K562 (cell line): ENCODE results near the gene ASB18. TPM values are rescaled to one million over a fixed set of nuclear protein-coding genes. Genes with fewer than 3 reads are reported as not detected.

ENCODE experiments used
- ARID1B ChIP-seq: fragments of 450-650 bp; IDR thresholded peaks from 2 replicates; pipeline ENCODE4 v1.6.1; 2016; ENCODE audit warnings: antibody characterized with exemption, mild to moderate bottlenecking, inconsistent platforms
- GTF2E2 ChIP-seq: fragments of 200-800 bp; sonication (Bioruptor generic); IDR thresholded peaks from 2 replicates; pipeline ENCODE4 v1.6.1; 2016; ENCODE audit warnings: missing genetic modification characterization, missing compliant biosample characterization
- NFRKB ChIP-seq: fragments of 450-650 bp; IDR thresholded peaks from 2 replicates; pipeline ENCODE4 v1.6.1; 2016; ENCODE audit warnings: low read depth
- PHF20 ChIP-seq: fragments of 450-650 bp; IDR thresholded peaks from 2 replicates; pipeline ENCODE4 v1.6.1; 2018; ENCODE audit not compliant: partially characterized antibody
- RBBP5 ChIP-seq: fragments of 200-600 bp; sonication (generic); IDR thresholded peaks from 2 replicates; pipeline ENCODE4 v1.6.1; 2012; ENCODE audit warnings: borderline replicate concordance, mild to moderate bottlenecking, low read length, control low read depth, inconsistent platforms; ENCODE audit not compliant: insufficient read depth, poor library complexity, severe bottlenecking
- SIX5 ChIP-seq, 2 experiments: IDR thresholded peaks; 2 replicates each; pipeline ENCODE4 v1.6.1; 2011; ENCODE audit warnings: low read length in 2 of 2, borderline replicate concordance in 1 of 2, low read depth in 1 of 2, mild to moderate bottlenecking in 1 of 2, moderate library complexity in 1 of 2; ENCODE audit not compliant: insufficient read depth in 1 of 2
- ZNF133 ChIP-seq: fragments of 250-450 bp; sonication (Bioruptor Pico); IDR thresholded peaks from 2 replicates; pipeline ENCODE4 v1.4.0; 2020; ENCODE audit warnings: mild to moderate bottlenecking
- polyA plus RNA-seq, 8 experiments: library from polyadenylated mRNA; depleted of rRNA in 4 of 8; stranded (reverse) in 5 of 8; unstranded in 3 of 8; fragments of >200 nt; fragmentation: Nextera tagmentation in 2 of 8; fragmentation: Illumina TruSeq in 1 of 8; extraction: Ambion mirVana in 2 of 8; extraction: Trizol in 1 of 8; gene quantifications; 2 replicates each; pipeline versions ENCODE4 v1.2.1 to v1.2.3, GENCODE V29; 2011 to 2014; ENCODE audit warnings: inconsistent platforms in 1 of 8, missing spikeins in 1 of 8
- total RNA-seq, 7 experiments: library from RNA; depleted of rRNA in 6 of 7; stranded (reverse); fragments of >200 nt in 6 of 7; fragmentation: Illumina TruSeq in 2 of 7; extraction: Trizol in 2 of 7; gene quantifications; 2 replicates each; pipeline versions ENCODE4 v1.2.1 to v1.2.3, GENCODE V29; 2011 to 2021; ENCODE audit warnings: low replicate concordance in 1 of 7
- TF ChIP-seq, protein P1 (sequence below): fragments of 250-450 bp; sonication (Bioruptor Pico); IDR thresholded peaks from 2 replicates; pipeline ENCODE4 v1.5.0; 2021
- TF ChIP-seq, protein P2 (sequence below), 2 experiments: fragments of 450-650 bp; formaldehyde crosslinking in 1 of 2; IDR thresholded peaks; 2 replicates each; pipeline versions ENCODE4 v1.4.0 to v1.6.1; 2014 to 2020; ENCODE audit warnings: mild to moderate bottlenecking in 2 of 2, borderline replicate concordance in 1 of 2, low read depth in 1 of 2
- TF ChIP-seq, protein P3 (sequence below): IDR thresholded peaks from 2 replicates; pipeline ENCODE4 v1.6.1; 2011; ENCODE audit warnings: borderline replicate concordance, low read depth, mild to moderate bottlenecking, moderate library complexity, low read length; ENCODE audit not compliant: insufficient read depth, poor library complexity, severe bottlenecking

The ASB18 gene
- total and polyA plus RNA-seq, 9 of the 15 experiments (the other 6 are each of a cell fraction or from before 2014, with no cell fraction given), result not detected

DNA sequence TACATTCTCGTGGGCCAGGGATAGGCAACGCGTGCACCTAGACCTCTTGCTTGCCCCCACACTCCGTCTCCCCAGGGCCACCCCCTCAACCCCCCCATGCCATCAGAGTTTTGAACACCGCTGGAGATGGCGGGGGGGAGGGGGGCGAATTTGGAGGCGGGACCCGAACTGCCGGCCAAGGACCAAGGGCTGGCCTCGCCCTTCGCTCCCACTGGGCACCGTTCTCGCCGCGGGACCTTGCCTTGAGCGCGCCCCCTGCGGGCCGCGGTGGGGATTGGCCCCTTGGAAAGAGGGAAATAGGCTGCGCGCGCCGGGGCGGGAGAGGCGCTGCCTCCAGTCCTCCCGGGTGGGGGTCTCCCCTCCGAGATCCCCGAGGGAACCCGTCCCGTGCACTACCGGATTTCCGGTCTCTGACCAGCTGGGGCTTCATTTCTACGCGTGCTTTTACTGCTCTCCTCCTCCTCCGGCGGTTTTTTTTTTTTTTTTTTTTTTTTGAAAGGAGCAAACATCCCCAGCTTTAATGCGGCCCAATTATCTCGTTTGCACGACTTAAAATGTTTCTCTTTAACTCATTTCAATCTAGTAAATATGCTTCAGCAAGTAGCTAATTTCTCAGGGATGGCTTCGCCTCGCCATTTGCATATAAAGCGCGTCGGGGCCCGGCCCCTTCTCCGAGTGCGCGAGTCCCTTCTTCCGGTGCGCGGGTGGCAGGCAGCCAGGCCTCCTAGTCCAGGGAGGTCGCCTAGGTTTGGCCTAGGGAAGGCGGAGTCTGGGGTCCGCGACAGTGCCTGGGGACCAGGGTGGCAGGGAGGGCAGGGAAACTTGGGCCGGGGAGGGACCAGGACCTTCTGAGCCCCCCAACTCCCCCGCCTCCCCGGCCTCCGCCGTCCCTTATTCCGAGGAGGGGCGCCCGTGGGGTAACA is 86.0 kb downstream of the ASB18 start (continued):
- TF ChIP-seq RBBP5 (no peak), GTF2E2 (no peak), PHF20 (no peak), ZNF133 (no peak), SIX5 (IDR thresholded peaks at IDR 0.05; ENCODE audit: borderline replicate concordance in 1 of 2, insufficient read depth in 1 of 2, low read depth in 1 of 2, low read length in 2 of 2) (no peak), ARID1B (no peak), NFRKB (no peak)
- TF ChIP-seq, protein P1, sequence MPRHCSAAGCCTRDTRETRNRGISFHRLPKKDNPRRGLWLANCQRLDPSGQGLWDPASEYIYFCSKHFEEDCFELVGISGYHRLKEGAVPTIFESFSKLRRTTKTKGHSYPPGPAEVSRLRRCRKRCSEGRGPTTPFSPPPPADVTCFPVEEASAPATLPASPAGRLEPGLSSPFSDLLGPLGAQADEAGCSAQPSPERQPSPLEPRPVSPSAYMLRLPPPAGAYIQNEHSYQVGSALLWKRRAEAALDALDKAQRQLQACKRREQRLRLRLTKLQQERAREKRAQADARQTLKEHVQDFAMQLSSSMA (CRISPR knock-in tag), result no peak
- TF ChIP-seq, protein P2, sequence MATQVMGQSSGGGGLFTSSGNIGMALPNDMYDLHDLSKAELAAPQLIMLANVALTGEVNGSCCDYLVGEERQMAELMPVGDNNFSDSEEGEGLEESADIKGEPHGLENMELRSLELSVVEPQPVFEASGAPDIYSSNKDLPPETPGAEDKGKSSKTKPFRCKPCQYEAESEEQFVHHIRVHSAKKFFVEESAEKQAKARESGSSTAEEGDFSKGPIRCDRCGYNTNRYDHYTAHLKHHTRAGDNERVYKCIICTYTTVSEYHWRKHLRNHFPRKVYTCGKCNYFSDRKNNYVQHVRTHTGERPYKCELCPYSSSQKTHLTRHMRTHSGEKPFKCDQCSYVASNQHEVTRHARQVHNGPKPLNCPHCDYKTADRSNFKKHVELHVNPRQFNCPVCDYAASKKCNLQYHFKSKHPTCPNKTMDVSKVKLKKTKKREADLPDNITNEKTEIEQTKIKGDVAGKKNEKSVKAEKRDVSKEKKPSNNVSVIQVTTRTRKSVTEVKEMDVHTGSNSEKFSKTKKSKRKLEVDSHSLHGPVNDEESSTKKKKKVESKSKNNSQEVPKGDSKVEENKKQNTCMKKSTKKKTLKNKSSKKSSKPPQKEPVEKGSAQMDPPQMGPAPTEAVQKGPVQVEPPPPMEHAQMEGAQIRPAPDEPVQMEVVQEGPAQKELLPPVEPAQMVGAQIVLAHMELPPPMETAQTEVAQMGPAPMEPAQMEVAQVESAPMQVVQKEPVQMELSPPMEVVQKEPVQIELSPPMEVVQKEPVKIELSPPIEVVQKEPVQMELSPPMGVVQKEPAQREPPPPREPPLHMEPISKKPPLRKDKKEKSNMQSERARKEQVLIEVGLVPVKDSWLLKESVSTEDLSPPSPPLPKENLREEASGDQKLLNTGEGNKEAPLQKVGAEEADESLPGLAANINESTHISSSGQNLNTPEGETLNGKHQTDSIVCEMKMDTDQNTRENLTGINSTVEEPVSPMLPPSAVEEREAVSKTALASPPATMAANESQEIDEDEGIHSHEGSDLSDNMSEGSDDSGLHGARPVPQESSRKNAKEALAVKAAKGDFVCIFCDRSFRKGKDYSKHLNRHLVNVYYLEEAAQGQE (IDR thresholded peaks at IDR 0.05; ENCODE audit: borderline replicate concordance), result peak; percentile 29; the same call in 1 of the 2 replicates
- TF ChIP-seq, protein P2 (CRISPR knock-in tag; IDR thresholded peaks at IDR 0.05; ENCODE audit: low read depth), result no peak
- TF ChIP-seq, protein P3, sequence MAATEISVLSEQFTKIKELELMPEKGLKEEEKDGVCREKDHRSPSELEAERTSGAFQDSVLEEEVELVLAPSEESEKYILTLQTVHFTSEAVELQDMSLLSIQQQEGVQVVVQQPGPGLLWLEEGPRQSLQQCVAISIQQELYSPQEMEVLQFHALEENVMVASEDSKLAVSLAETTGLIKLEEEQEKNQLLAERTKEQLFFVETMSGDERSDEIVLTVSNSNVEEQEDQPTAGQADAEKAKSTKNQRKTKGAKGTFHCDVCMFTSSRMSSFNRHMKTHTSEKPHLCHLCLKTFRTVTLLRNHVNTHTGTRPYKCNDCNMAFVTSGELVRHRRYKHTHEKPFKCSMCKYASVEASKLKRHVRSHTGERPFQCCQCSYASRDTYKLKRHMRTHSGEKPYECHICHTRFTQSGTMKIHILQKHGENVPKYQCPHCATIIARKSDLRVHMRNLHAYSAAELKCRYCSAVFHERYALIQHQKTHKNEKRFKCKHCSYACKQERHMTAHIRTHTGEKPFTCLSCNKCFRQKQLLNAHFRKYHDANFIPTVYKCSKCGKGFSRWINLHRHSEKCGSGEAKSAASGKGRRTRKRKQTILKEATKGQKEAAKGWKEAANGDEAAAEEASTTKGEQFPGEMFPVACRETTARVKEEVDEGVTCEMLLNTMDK, result peak; percentile 34
